ENCODE measurements around the gene NAA80. TPM values are rescaled to one million over a fixed set of nuclear protein-coding genes. Genes with fewer than 3 reads are reported as not detected.

NAA80 gene
- total and polyA plus RNA-seq, 2 of the 13 experiments (the other 11 are each of a cell fraction or from before 2014, with no cell fraction given) = 3.4 to 8.7 TPM

GRCh38 chr3:50337175-50337861 is 38.1 kb upstream of the NAA80 start (continued):
- TF ChIP-seq KIAA2018 (CRISPR knock-in tag; IDR thresholded peaks at IDR 0.05; ENCODE audit: borderline replicate concordance) = 0 out of 2 replicates have a peak, but pooled peaks have one; percentile 89
- peak; percentile 81 for TF ChIP-seq GABPB1 (CRISPR knock-in tag; IDR thresholded peaks at IDR 0.05)
- TF ChIP-seq HNRNPL (IDR thresholded peaks at IDR 0.05; ENCODE audit: low read depth, low read length) = no peak
- TF ChIP-seq PTBP1 (IDR thresholded peaks at IDR 0.05; ENCODE audit: low read depth, low read length, poor library complexity, severe bottlenecking) = no peak
- no peak for TF ChIP-seq FLYWCH1 (CRISPR knock-in tag; IDR thresholded peaks at IDR 0.05)
- peak; percentile 22; the same call in 1 of the 2 replicates for TF ChIP-seq MLX (CRISPR knock-in tag; IDR thresholded peaks at IDR 0.05)
- no peak; the same call in 1 of the 2 replicates for TF ChIP-seq KDM5A (IDR thresholded peaks at IDR 0.05; ENCODE audit: borderline replicate concordance, low read length)
- TF ChIP-seq THAP9 (CRISPR knock-in tag; IDR thresholded peaks at IDR 0.05; ENCODE audit: borderline replicate concordance) = peak; percentile 5; the same call in 1 of the 2 replicates
- TF ChIP-seq ZGPAT (CRISPR knock-in tag; IDR thresholded peaks at IDR 0.05) = peak; percentile 84
- peak; percentile 97 for TF ChIP-seq GMEB1 (CRISPR knock-in tag; IDR thresholded peaks at IDR 0.05; ENCODE audit: borderline replicate concordance)
- TF ChIP-seq KDM3A (CRISPR knock-in tag; IDR thresholded peaks at IDR 0.05; ENCODE audit: low read depth) = 0 out of 2 replicates have a peak, but pooled peaks have one; percentile 29
- TF ChIP-seq HDAC6 (IDR thresholded peaks at IDR 0.05; ENCODE audit: low read depth, low read length) = no peak
- TF ChIP-seq ZNF225 (CRISPR knock-in tag; IDR thresholded peaks at IDR 0.05) = no peak
